NCI-H146 treated with DMSO at 0.1 percent for 48 hours (cell line): ENCODE results near the gene SUCLG2.

ENCODE experiments used
- DNase-seq: peaks from one replicate; lab custom pipeline; 2025; ENCODE audit not compliant: unreplicated experiment; lab: John Stamatoyannopoulos, UW

Gene SUCLG2

GRCh38 chr3:67461667-67462142, 192.7 kb downstream of the SUCLG2 start:
- no peak for DNase-seq

GRCh38 chr3:67460841-67461510, 193.4 kb downstream of the SUCLG2 start:
- DNase-seq = no peak

- no peak for DNase-seq
These were observed 194.6 kb downstream of the SUCLG2 start for GRCh38 chr3:67459796-67460195.

- DNase-seq = no peak
These were observed 195.4 kb downstream of the SUCLG2 start for GRCh38 chr3:67458896-67459530.

GRCh38 chr3:67458408-67458807, 196.0 kb downstream of the SUCLG2 start:
- DNase-seq = no peak

GRCh38 chr3:67453628-67454027, 200.8 kb downstream of the SUCLG2 start:
- DNase-seq = no peak

- no peak for DNase-seq
These were observed 204.3 kb downstream of the SUCLG2 start for GRCh38 chr3:67450153-67450552.

GRCh38 chr3:67447393-67447792, 207.0 kb downstream of the SUCLG2 start:
- DNase-seq = no peak

GRCh38 chr3:67437789-67438188, 216.6 kb downstream of the SUCLG2 start:
- no peak for DNase-seq

- no peak for DNase-seq
These were observed 217.3 kb downstream of the SUCLG2 start for GRCh38 chr3:67437090-67437489.

- no peak for DNase-seq
These were observed 221.3 kb downstream of the SUCLG2 start for GRCh38 chr3:67433109-67433508.

GRCh38 chr3:67431887-67432286, 222.5 kb downstream of the SUCLG2 start:
- DNase-seq = no peak

GRCh38 chr3:67423722-67424121, 230.7 kb downstream of the SUCLG2 start:
- no peak for DNase-seq

GRCh38 chr3:67421912-67422311, 232.5 kb downstream of the SUCLG2 start:
- DNase-seq = no peak

- DNase-seq = no peak
These were observed 234.6 kb downstream of the SUCLG2 start for GRCh38 chr3:67419779-67420178.

- DNase-seq = no peak
These were observed 235.2 kb downstream of the SUCLG2 start for GRCh38 chr3:67419218-67419529.

- no peak for DNase-seq
These were observed 235.8 kb downstream of the SUCLG2 start for GRCh38 chr3:67418426-67419217.

GRCh38 chr3:67416703-67417102, 237.7 kb downstream of the SUCLG2 start:
- DNase-seq = no peak

GRCh38 chr3:67415511-67415910, 238.9 kb downstream of the SUCLG2 start:
- DNase-seq = no peak

- no peak for DNase-seq
These were observed 239.7 kb downstream of the SUCLG2 start for GRCh38 chr3:67414740-67415139.

GRCh38 chr3:67405193-67405592, 249.2 kb downstream of the SUCLG2 start:
- no peak for DNase-seq

GRCh38 chr3:67402873-67403272, 251.5 kb downstream of the SUCLG2 start:
- DNase-seq = no peak
